Hepatocyte (in vitro differentiated cells): ENCODE measurements around the gene IFI30.

ENCODE experiments used
- CTCF ChIP-seq: fragments of 200-600 bp; sonication (generic); IDR thresholded peaks from 2 replicates; pipeline ENCODE4 v1.5.1; 2016; ENCODE audit warnings: antibody characterized with exemption, mild to moderate bottlenecking; ENCODE audit not compliant: poor library complexity
- EZH2 ChIP-seq: fragments of 200-600 bp; sonication (generic); IDR thresholded peaks from 2 replicates; pipeline ENCODE4 v1.6.1; 2016; ENCODE audit warnings: antibody characterized with exemption, mild to moderate bottlenecking, borderline replicate concordance

- no peak for TF ChIP-seq CTCF
- no peak for TF ChIP-seq EZH2
Observed at GRCh38 chr19:18141031-18141430, 32.6 kb upstream of the IFI30 start.
